ENCODE data around the gene UBE2D4.

DNA sequence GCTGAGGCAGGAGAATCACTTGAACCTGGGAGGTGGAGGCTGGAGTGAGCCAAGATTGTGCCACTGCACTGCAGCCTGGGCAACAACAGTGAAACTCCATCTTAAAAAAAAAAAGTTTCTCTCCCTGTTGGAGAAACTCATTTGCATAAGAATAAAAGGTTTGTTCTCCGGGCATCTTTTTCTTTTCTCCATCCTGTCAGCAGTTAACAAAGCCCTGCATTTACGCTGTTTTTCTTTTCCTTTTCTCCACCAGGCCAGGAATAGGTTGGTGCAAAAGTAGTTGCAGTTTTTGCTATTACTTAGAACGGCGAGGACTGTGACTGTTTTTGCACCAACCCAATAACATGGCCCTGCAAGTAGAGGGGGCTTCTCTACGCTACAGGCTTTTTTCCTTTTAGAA is 10.3 kb upstream of the UBE2D4 start:
- TF ChIP-seq EZH2 (IDR thresholded peaks at IDR 0.05): no peak
- TF ChIP-seq POLR2AphosphoS5 (IDR thresholded peaks at IDR 0.05; ENCODE audit: borderline replicate concordance, low read depth, low read length): no peak
